ENCODE data around the gene PAX7.

Gene PAX7

DNA sequence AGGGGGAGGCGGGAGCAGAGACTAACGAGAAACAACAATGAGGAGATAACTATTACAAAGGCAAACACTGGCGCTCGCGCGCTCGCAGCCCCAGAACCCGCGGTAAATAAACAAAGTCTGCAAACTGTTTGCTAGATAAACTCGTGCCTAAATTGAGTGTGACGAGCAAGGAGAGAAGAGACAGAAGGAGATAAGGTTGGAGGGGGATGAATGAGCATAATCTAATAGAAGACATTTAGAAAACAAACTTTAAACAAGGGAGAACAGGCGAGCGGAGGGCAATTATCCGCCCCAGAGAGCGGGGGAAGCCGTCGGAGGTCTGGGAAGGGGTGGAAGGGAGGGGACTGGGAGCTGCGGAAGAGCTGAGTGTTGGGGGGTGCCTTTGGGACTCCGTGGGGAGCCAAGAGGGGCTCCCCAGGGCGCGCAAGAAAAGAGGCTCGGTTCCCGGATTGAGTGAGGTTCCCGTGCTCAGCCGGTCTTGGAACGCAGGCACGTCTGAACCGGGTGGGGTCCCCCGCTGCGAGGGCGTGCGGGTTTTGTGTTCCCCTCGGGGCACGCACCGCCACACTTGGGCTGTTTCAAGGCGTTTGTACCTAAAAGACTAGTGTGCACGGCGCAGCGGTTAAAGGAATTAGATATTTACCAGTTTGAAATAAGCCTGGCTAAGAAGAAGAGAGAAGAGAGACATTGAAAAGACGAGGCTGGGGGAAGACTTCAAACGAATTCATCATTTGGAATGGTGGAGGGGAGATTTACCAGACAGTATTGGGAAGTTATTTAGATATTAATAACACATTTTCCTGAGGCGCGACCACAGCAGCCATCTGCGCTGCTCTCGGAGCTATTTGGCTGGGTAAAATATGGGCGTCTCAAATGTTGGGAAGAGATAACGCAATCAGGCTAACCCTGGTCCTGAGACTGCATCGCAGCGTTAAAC, 10.6 kb downstream of the PAX7 start:
- no peak for DNase-seq (ENCODE audit: low spot score)

DNA sequence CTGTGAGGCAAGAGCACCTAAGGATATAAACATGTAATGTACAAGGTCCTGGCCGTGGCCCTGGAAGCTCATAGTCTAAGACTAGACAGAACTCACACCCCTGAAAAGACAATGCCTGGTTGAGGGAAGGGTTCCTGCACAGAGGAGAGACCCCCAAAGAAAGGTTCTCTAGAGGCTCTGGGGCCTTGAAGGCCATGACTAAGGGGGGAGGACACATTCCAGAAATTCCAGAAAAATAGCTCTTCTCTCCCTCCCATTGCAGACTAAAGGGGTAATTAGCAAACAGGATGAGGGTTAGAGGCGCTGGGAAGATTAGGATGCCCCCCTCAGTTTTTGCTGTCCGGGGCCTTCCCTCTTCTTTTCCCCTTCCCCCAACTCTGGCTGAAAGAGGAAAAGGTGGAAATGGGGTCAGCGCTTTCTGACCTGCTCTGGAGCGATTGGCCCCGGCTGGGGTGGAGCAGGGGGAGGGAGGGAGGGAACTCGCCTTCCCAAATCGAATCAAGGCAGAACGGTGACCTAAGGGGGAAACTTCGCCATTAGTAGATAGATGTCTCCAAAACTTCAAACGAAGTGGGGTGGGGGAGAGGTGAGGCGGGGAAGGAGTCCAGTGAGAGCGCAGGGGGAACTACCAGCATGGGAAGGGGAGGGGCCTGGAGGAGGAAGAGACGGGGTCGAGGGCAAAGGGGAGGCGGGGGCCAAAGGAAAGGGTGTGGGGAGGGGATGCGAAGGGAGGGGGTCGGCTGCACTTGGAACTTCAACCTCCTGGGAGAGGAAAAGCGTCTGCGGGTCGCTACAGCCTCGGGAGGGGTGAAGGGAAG, 11.8 kb downstream of the PAX7 start:
- no peak for DNase-seq (ENCODE audit: low spot score)

DNA sequence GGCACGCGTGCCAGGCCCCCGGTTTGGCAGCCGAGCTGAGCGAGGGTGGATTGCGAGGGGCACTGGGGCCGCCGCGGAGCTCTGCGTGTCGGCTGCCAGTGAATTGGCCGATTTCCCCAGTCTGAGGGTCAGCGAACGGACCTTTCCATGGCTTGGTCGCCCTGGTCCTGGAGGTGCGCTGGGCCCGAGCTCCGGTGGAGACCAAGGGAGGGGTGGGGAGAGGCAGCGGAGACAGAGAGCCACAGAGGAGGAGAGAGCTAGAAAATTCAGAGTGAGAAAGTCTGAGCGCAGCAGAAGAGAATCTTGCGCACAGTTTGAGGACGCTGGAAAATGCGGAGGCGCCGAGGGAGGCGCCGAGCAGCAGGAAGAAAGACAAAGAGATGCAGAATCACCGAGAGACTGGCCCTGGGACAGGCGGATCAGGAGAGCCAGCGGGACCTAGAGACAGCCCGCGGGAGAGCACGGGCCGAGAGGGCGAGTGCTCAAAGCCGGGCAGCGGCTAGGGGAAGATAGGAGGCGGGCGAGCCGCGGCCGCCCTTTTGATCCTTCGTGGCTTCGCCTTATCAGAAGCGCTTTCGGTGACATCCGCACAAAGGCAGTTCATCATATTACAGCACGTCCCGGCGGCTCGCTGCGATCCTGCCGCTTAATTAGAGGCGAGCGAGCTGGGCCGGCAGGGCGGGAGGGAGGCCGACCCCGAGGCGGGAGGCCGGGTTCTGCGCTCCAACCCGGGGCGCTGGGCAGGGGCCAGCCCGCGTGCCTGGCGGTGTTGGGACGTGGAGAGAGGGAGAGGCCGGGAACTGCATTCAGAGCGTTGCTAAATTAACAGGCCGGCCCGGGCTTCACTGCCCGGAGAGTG, 12.7 kb downstream of the PAX7 start:
- peak; percentile 43 for DNase-seq (ENCODE audit: low spot score)

DNA sequence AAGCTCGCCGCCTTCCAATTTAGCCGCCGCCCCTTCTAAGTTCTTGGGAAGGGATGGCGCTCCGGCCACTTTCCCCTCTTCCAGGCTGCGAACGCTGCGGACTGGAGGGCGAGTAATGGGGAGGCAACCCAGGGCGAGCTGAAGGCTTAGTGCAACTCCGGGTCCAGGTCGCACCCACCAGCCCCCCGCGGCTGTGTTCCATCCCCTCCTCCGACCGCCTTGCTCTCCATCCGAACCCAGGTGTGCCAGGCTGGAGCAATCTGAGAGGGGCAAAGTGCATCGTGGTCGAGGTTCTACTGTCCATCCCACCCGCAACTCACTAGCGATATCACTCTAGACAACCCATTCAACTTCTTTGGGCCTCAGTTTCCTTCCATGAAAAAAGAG, 13.4 kb downstream of the PAX7 start:
- DNase-seq (ENCODE audit: low spot score) = no peak

DNA sequence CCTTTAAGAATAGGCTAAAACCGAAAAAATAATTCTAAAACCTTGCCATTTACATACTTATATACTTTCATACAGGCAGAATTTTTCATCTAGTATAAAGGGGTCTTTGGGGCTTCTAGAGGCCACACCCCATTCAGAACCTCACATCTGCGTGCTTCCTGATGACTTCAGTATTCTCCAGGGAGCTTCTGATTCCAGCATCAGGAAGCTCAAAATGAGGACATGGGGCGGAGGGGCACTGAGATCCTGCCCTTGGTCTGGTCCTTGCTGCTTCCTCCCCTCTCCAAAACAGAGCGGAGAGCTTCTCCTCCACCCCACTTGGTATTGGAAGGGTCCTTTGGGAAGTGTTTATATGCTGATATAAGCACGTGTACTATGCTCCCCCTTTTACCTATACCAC, 13.8 kb downstream of the PAX7 start:
- no peak for DNase-seq (ENCODE audit: low spot score)

DNA sequence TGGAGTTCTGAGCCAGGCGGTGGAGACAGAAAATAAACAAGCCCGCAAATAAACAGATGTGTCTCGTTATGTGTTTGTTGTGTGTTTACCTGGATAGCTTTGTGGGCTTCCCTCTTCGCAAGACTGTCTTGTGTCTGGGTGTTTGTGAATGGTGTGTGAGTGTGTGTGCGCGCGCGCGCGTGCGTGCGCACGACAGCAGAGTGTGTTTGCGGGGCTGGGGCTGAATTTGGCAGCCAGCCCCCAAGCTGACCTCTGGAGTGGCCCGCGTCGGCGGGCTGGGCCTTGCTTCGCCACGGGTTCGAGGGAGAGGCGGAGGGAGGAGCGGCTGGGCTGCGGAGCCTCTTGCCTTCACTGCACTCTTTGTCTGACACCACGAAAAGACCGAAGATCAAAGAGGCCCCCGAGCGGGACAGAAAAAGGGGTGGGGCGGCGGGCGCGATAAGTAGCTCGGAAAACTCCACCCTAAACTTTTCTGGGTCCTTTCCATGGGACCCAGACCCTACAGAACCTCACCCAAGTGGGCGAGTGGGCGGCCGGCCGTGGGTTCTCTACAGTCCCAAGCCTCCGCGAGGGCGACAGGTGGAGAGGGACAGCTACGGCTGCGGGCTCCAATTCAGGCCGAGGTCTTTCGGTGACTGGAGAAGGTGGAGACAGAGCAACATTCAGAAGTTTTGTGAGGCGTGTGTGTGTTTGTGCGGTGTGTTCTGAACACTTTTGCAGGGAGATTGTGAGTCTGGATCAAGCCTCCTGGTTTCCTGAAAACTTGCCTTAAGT, 14.5 kb downstream of the PAX7 start:
- no peak for DNase-seq (ENCODE audit: low spot score)

DNA sequence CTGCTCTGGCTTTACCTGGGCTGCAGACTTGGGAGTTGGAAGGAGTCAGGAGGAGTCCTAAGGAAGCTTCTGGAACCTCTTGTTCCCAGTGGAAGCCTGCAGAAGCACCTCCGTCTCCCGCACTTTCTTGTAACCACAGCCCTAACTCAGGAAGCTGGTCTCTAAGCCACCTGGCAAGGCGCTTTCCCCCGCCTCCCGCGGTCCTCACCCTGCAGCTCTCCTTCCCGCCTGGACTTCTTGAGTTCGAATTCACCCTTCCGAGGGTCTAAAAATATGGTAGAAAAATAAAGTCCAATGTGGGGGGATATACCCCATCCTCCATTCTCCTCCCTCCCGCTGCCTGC, 15.1 kb downstream of the PAX7 start:
- no peak for DNase-seq (ENCODE audit: low spot score)

DNA sequence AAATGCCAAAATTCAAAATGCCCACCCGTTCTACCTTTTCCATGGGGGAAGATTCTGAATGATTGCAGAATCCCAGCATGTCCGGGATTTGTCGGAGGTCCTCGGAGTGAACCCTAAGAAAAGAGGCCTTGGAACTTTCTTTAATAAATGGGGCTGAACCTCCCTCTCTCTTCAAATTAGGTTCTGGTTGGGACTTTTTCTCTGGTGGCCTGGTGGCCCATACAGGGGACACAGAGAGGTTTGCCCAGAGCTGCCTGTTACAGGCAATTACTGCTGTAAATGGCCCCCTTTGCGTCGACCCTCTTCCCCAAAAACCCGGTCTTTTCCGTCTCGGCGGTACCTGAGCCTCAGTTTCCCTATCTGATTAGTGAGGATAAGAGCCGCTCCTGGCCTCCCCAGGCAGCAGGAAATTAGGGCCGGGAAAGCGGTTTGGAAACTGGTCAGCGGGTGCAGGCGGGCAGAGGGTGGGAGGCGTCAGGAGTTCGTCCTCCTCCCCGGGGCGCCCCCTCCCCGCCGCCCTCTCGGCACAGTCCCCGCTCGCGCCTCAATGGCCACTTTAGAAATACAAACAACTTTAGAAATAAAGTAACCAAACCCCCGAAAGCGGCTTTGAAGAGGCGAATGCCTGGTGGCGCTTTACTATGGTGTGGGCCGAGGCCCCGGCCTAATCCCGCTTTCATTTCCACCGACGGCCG, 15.6 kb downstream of the PAX7 start:
- no peak for DNase-seq (ENCODE audit: low spot score)

DNA sequence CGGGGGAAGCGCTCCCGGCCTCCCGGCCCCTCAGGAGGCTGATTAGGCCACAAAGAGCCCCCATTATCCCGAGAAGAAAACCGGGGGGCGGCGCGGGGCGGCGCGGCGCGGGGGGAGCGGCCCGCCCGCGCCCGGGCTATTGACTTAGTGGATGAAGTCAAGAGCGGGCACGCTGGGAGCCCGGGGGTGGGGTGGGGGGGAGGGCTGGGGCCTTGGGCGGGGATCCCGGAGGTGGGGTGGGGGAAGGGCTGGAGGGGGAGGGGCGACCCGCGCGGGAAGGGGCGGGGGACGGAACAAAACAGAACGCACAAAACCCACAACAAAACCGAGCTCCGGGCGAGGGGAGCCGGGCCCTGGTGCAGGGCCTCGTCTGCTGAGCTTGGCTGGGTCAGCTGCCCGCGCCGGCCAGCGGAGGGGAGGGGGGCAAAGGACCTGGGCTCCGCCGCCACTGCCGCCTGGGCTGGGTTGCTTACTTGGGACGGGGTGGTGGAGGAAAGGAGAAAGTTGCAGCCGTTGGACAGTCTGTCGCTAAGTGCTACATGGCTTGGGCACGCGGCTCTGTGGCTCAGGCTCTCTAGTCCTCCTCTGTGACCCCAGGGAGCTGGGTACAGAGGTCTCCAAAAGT, 16.3 kb downstream of the PAX7 start:
- DNase-seq (ENCODE audit: low spot score) = no peak

DNA sequence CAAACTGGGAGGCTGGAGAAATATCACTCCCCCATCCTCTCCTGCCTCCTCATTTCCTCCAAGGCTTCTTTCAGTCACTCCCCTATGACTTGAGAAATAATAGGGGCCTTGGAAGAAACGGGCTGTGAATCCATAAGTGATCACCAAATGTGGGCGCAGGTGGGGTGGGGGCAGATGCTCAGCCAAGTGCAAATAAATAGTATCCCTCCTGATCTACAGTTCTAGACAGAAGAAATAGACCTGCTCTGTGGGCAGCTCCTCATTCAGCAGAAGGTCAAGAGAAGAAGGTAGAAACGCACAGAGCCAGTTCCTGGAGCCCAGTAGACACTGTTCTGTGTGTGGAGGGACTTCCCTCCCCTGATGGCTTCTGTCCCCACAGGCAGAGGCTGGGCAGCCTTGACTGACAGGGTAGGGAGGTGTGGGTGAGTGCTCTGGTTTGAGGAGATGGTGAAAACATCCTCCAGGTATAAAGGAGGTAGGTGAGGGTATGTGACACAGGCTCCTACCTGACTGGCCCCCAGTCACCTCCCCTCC, 17.1 kb downstream of the PAX7 start:
- no peak for DNase-seq (ENCODE audit: low spot score)

DNA sequence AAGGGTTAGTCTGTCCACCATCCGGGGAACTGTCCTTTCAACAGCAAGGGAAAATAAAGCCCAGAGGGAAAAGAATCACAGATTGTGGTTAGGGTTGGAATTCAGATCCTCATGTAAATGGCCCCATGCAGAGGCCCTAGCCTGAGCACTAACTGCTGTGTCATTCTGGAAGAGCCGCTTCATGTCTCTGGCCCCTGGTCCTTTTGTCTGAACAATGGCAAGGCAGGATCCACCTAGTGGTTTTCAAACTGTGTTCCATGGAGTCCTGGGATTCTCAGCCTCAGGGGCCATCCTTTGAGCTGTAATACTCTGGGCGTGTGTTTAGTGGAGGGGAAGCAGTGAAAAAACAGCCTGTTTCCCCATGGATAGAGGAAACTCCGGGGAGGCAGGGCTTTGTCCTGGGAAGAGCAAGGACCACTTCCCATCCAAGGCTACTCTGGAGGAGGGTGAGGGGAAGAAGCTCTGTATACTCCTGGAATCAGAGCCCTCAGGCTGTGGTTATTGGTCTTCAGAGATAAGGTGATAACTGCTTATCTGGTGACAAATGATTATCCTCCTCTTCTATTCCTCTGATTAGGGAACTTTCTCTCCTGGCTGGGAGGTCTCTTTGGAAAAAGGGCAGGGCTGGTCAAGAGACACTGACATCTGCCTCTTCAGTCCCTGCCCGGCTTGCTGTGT, 19.2 kb downstream of the PAX7 start:
- no peak for DNase-seq (ENCODE audit: low spot score)

DNA sequence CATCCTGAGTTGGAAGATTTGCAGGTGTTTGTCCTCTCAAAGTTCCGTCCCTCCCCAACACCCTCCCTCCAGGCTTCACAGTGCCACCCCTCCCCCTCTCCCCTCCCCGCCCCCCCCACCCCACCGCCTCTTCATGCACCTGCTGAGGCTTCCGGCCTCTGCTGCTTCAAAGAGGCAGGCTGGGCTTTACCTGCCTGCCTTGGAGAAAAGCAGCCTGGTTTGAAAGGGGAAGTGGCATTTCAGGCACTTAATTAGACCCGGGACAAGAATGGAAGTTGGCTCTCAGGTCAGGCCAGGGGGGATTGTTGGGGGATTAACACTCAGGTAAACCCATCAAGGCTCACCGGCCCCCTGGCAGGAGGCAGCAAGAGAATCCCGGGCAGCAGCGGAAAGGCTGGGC, 21.1 kb downstream of the PAX7 start:
- DNase-seq (ENCODE audit: low spot score) = no peak

DNA sequence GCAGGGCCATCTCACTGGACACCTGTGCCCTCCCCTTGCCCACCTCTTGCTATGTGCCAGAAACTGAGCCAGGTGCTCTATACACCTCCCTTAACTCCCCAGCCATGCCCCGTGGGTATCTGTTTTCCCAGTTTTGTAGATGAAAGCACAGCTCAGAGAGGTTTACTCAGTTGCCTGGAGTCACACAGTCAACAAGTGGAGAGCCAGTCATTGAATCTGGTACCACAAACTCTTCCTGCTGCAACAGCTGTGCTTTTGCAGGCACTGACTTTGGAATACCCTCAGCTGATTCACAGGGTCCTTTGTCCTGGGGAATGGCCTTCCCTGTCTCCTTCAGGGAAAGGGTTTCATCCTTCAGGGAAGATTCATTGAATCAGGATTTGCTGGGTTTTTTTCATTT, 22.1 kb downstream of the PAX7 start:
- DNase-seq (ENCODE audit: low spot score) = no peak

DNA sequence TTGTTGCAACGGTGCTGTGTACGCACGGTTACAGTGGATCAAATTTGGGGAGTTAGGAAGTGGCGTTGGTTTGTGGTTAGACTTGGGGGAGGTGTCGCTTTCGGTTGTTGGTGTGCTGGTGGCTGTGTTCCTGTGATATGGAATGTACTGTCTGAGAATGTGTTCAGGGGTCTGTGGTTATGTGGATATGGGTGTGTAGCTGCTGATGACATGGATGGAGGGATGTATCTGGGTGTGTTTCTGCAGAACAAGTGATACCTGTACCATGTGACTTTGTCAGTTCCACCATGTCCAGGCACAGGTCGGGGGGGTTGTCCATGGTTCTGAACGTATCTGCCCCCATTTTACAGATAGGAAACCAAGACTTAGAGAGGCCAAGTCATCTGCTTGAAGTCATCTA, 22.7 kb downstream of the PAX7 start:
- no peak for DNase-seq (ENCODE audit: low spot score)

DNA sequence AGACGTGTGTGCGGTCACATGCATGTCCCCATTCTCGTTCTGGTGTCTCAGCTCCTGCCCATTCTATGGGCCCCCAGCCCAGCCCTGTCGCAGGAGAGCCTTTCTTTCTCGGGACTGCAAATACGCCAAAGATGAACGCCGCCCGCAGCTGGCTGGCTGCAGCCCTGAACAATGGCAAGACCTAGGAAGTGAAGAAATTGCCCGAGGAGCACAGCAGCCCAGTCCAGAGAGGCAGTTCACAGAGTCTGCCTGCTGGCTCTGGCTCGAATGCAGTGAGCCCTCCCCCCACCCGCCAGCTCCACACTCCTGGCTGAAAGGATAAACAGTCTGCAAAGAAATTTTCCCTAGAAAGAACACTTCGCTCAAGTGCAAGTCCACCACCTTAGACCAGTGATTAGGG, 23.3 kb downstream of the PAX7 start:
- no peak for DNase-seq (ENCODE audit: low spot score)

DNA sequence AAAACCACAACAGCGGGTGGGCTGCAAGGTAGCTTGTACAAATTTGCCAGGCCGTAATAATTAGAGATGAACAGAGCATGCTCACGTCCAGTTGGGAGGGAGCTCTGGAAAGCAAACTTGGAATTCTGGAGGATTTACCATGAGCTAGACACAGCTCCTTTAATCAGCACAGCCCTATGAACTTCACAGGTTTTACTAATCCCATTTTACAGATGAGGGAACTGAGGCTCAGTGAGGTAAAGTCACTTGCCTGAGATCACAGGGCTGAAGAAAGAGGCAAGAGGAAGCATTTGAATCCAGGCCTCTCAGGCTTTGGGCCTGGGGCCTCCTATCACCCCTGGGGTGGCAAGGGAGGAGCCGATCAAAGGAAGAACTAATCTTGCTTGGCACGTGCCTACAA, 24.0 kb downstream of the PAX7 start:
- no peak for DNase-seq (ENCODE audit: low spot score)

DNA sequence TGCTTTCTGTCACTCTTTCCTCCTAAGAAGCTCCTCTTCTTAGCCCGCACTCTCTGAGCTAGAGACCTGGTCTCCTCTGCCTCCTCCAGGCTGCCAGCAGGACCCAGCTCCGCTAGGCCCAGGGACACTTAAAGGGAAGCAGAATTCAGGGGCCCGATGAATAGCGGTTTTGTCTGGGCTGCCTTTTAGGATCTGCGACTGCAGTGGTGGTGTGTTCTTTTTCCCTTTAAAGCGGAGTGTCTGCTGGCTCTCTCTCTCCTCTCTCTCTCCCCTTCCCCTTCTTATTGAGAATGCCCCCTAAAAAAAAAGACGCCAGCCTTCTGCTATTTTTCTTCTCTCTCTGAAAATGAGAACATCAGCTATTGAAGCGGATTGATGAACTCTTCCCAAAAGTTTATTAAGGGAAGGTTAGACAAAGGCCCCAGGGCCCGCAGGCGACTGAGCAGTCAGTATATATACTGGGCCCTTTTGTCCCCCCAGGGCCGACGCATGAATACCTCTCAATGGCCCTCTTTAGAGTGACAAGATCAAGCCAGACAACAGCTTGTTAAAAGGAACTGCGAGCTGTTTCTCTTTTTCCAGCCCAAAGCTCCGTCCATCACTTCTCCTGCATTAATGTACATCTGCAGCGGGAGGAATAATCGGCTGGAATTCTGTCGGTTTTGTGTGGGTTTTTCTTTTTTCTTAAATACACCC, 27.0 kb downstream of the PAX7 start:
- DNase-seq (ENCODE audit: low spot score) = no peak

DNA sequence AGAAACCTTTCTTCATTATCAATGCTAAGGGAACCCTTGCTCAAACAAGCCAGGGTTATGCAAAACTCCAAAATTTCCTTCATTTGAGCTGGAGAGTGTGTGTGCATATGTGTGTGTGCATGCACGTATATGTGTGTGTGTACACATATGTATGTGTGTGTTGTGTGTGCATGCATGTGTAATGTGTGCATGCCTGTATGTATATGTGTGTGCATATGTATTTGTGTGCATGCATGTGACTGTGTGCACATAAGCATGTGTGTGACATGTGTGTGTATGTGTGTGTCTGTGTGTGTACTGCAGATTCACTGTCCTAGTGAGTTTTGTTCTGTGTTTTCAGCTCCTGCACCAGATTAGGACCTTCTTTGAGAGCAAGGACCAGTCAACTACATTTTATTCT, 28.2 kb downstream of the PAX7 start:
- no peak for DNase-seq (ENCODE audit: low spot score)

Measured in AG20443 (cell line).